ENCODE results near the gene PDIK1L. TPM values are rescaled to one million over a fixed set of nuclear protein-coding genes. Genes with fewer than 3 reads are reported as not detected.

Gene PDIK1L
- total RNA-seq, 2 experiments from 2014 or later = 12.9 to 17.2 TPM

DNA sequence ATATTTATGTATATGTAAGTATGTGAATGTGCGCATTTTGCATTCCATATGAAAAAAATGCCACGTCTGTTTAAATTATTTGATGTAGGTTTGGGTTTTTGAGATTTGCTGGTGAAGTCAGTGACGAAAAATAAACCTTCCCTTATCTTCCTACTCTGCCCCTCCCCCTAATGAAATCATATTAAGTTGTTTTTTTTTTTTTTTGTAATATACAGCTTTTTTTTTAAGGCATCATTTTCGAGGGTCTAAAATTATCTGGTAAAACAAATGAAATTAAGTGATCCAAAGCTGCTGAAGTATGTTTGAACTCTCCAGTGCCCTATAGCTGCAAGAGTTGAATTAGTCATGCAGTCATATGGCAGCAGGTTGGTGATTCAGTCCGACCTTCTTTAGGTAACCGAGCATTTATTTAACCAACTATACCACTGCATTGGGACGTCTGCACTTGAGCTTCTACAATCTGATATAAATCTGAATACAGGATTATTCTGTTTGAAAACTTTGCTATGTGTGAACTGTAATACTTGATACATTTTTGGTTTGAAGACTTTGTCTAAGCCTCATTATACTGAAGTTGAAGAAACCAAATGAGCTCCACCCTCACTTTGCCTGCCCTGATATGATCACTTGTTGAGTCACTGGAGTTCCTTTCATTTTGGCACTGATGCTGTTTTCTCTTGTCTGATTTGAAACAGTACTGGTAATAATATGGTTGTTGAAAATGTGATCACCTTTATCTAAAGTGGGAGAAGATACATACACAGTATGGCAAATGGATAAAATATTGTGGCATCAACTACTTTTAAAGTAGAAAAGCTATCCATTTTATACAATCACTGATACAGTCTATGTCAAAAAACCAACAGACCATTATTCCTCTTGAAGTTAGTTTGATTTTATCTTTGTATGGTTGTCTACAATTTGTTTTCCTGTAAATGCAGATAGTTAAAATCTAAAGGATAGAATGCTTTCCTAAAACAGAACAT lies 11.7 kb downstream of the PDIK1L start:
- Histone ChIP-seq H3K4me1 (ENCODE audit: insufficient read depth, low read length, poor library complexity, severe bottlenecking) (peaks cover 32% of the 10 kb centered on the region), H3K4me3 (ENCODE audit: low read depth, low read length, poor library complexity, severe bottlenecking) (no peak overlapping the region), H3K4me2 (ENCODE audit: low read length) (no peak overlapping the region), H3K9me3 (ENCODE audit: low read length) (no peaks in the 10 kb centered on the region), H3K79me2 (ENCODE audit: insufficient read depth, low read depth, low read length) (peaks cover 9% of the 10 kb centered on the region; the same call in 1 of the 2 replicates), H2AFZ (ENCODE audit: low read length) (no peak overlapping the region), H3K36me3 (ENCODE audit: insufficient read depth, low read length) (peaks cover 48% of the 10 kb centered on the region), H4K20me1 (ENCODE audit: insufficient read depth, low read length) (no peaks in the 10 kb centered on the region), H3K9me2 (ENCODE audit: insufficient read depth, low read length) (no peaks in the 10 kb centered on the region), H3K27ac (ENCODE audit: low read depth, low read length, poor library complexity, severe bottlenecking) (no peak overlapping the region)
- TF ChIP-seq, protein P1, sequence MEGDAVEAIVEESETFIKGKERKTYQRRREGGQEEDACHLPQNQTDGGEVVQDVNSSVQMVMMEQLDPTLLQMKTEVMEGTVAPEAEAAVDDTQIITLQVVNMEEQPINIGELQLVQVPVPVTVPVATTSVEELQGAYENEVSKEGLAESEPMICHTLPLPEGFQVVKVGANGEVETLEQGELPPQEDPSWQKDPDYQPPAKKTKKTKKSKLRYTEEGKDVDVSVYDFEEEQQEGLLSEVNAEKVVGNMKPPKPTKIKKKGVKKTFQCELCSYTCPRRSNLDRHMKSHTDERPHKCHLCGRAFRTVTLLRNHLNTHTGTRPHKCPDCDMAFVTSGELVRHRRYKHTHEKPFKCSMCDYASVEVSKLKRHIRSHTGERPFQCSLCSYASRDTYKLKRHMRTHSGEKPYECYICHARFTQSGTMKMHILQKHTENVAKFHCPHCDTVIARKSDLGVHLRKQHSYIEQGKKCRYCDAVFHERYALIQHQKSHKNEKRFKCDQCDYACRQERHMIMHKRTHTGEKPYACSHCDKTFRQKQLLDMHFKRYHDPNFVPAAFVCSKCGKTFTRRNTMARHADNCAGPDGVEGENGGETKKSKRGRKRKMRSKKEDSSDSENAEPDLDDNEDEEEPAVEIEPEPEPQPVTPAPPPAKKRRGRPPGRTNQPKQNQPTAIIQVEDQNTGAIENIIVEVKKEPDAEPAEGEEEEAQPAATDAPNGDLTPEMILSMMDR (conservative IDR thresholded peaks at IDR 0.05; ENCODE audit: low read length) = no peak
- TF ChIP-seq EZH2phosphoT487 (IDR thresholded peaks at IDR 0.05; ENCODE audit: borderline replicate concordance, low read depth, low read length) = no peak
- intact Hi-C loops (cut with micrococcal nuclease; ENCODE audit: unreplicated experiment) = no loop called here
- ChIA-PET CTCF (ENCODE audit: unreplicated experiment) (no interaction called here), POLR2A (interaction anchor here (0.5 to 3.3 kb wide), 6 partner anchors 8 to 522 kb away, joined by 3 to 12 read pairs (median 4); partner anchors contain the start of gene PDIK1L)
- BruUV-seq (replicated peaks) = no TSS peak
- no peak for DNase-seq (ENCODE audit: low spot score)

DNA sequence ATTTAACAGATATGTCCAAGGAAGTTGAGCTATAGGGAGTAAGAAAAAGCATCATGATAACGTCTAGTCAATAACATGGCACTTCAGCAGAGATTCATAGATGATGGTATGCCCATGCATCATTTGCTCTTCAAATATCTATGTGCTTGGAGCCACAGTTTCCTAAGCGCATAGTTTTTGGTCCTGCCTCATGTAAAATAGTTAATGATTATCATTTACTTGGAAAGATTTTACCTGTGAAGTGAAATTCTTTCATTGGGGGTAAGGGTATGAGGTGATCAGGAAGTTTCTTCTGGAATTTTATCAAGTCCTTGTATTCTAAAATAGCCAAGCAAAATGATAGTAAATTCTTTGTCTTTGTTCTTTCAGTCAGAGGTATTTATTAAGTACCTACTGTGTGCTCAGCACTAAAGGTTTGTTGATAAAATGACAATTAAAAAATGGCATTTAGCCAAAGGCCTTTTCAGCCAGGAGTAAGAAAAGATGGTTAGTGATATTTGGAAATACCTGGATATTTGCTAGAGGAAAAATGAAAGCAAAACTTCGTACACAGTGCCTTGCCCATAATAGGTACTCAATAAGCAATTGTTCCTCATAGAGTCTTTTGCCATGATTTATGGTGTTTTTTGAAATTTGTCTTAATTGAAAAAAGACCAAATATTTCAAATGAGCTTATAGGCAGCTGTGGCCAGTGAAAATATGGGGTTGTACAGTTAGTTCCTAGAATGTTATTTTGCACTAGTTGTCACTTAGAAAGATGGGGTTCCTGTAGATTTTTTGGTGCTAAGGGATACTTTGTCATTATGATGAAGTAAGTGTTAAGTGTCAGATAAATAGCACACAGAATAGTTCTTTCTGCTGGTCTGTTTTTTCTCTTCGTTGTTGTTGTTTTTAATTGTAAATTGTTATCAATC lies 13.1 kb downstream of the PDIK1L start:
- peaks cover 36% of the 10 kb centered on the region for H3K36me3 ChIP-seq (ENCODE audit: insufficient read depth, low read length)
- intact Hi-C loops (cut with micrococcal nuclease; ENCODE audit: unreplicated experiment) = no loop called here
- ChIA-PET CTCF (ENCODE audit: unreplicated experiment) (no interaction called here), POLR2A (interaction anchor here (0.6 to 3.3 kb wide), 5 partner anchors 10 to 559 kb away, joined by 3 to 12 read pairs (median 6); partner anchors contain the start of gene PDIK1L)
- H4K20me1 ChIP-seq (ENCODE audit: insufficient read depth, low read length) = no peaks in the 10 kb centered on the region
- no peak overlapping the region for H3K4me3 ChIP-seq (ENCODE audit: low read depth, low read length, poor library complexity, severe bottlenecking)
- no peak overlapping the region for H3K4me2 ChIP-seq (ENCODE audit: low read length)
- H3K27ac ChIP-seq (ENCODE audit: low read depth, low read length, poor library complexity, severe bottlenecking) = no peak overlapping the region
- TF ChIP-seq, protein P1 (conservative IDR thresholded peaks at IDR 0.05; ENCODE audit: low read length) = no peak
- no peak for TF ChIP-seq EZH2phosphoT487 (IDR thresholded peaks at IDR 0.05; ENCODE audit: borderline replicate concordance, low read depth, low read length)
- no peak overlapping the region for H2AFZ ChIP-seq (ENCODE audit: low read length)
- H3K9me3 ChIP-seq (ENCODE audit: low read length) = no peaks in the 10 kb centered on the region
- no peaks in the 10 kb centered on the region for H3K9me2 ChIP-seq (ENCODE audit: insufficient read depth, low read length)
- no peak for DNase-seq (ENCODE audit: low spot score)
- no TSS peak for BruUV-seq (replicated peaks)
- peaks cover 9% of the 10 kb centered on the region; the same call in 1 of the 2 replicates for H3K79me2 ChIP-seq (ENCODE audit: insufficient read depth, low read depth, low read length)
- H3K4me1 ChIP-seq (ENCODE audit: insufficient read depth, low read length, poor library complexity, severe bottlenecking) = peaks cover 32% of the 10 kb centered on the region

Measured in OCI-LY7 (cell line).